T-helper 1 cell treated with Interleukin-12 subunit alpha and Interleukin-12 subunit beta and Interleukin-4 antibody, amounts not matched to agents 30 ng/mL and 1 ng/mL, for 36 hours (primary cell): Measurements from ENCODE around the gene PHF3. TPM values are rescaled to one million over a fixed set of nuclear protein-coding genes. Genes with fewer than 3 reads are reported as not detected.

Experiments
- intact Hi-C: fragments of 100-400 bp; cut with micrococcal nuclease; formaldehyde crosslinking; loops from one replicate; pipeline ENCODE4 v1.15.1; 2024
- total RNA-seq: library from RNA; stranded (reverse); gene quantifications from 2 replicates; pipeline ENCODE4 v1.2.3, GENCODE V29; 2022

PHF3 gene
- total RNA-seq, 1 donor from 2014 or later = 51.8 TPM

GRCh38 chr6:63644668-63645326 lies 9.2 kb downstream of the PHF3 start:
- intact Hi-C loops = no loop called here

- intact Hi-C loops = no loop called here
Observed at GRCh38 chr6:63649269-63649668, 13.7 kb downstream of the PHF3 start.

GRCh38 chr6:63649847-63650265 lies 14.3 kb downstream of the PHF3 start:
- intact Hi-C loops = loop anchor here (1.0 kb wide), 1 partner anchor 8 kb away; no protein-coding TSS in a partner anchor

- intact Hi-C loops = loop anchor here (2.0 kb wide), 1 partner anchor 16 kb away; no protein-coding TSS in a partner anchor
Observed at GRCh38 chr6:63652980-63653379, 17.4 kb downstream of the PHF3 start.

GRCh38 chr6:63660757-63661156 lies 25.2 kb downstream of the PHF3 start:
- intact Hi-C loops = loop anchor here (2.0 kb wide), 1 partner anchor 20 kb away; no protein-coding TSS in a partner anchor

- intact Hi-C loops = loop anchor here (2.0 kb wide), 1 partner anchor 19 kb away; no protein-coding TSS in a partner anchor
Observed at GRCh38 chr6:63661769-63662168, 26.2 kb downstream of the PHF3 start.

DNA sequence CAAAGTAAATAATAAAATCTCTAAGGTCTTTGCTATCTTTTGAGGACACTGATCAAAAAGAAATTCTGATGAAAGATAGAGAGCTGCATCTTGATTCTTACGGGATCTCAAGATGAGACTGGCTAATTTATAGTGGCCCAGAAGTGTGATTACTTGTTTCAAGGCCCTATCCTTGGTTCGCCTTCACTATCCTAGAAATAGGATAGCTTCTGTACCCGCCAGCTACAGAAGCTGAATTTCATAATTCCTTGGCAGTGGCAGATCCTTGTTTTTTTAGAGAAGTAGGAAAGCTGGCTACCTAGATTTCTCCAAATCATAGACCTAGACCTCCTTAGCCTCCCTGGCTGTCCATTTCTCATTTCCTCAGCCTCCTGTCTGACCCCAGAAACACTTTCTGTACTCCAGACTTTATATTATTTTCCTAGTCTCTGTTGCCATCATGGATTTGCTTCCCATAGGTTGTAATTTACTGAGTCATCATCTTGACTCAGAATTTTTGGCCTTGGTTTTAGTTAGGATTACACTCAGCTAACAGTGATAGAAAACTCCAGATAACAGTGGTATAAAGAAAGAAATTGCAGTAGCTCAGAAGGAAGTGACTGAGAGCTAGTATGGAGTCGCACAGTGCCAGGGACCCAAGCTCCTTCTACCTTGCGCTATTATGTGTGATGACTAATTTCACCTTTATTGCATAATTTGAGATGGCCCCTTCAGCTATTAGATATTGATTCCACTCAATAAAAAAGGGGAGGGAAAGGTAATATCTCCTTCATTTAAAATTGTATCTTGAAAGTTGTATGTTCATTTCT lies 27.7 kb downstream of the PHF3 start:
- intact Hi-C loops = no loop called here

GRCh38 chr6:63663956-63664281 lies 28.3 kb downstream of the PHF3 start:
- intact Hi-C loops = no loop called here

- intact Hi-C loops = no loop called here
Observed at GRCh38 chr6:63671098-63671754, 35.6 kb downstream of the PHF3 start.

GRCh38 chr6:63672582-63673129 lies 37.1 kb downstream of the PHF3 start:
- intact Hi-C loops = no loop called here

- intact Hi-C loops = no loop called here
Observed at GRCh38 chr6:63673692-63674091, 38.1 kb downstream of the PHF3 start.

GRCh38 chr6:63674635-63675034 lies 39.0 kb downstream of the PHF3 start:
- intact Hi-C loops = no loop called here

DNA sequence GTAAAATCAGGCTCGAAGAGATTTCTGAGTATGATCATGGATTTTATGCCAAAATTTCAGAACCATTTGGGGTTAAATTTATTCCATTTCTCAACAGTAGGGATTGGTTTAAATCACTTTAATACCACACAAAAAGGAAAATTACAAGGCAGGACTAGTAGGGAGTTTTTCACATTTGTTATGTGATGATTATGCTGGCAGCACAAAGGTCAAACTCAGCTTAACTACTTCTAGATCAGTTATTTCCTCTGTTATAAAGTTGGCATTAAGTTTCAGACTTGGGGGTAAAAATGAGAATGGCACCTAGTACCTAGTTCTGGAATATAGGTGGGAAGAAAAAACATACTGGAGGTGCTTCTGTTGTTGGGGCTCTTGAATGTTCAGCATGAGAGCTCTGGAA lies 39.5 kb downstream of the PHF3 start:
- intact Hi-C loops = no loop called here

GRCh38 chr6:63676412-63677114 lies 41.0 kb downstream of the PHF3 start:
- intact Hi-C loops = no loop called here

- intact Hi-C loops = no loop called here
Observed at GRCh38 chr6:63677282-63677681, 41.7 kb downstream of the PHF3 start.

DNA sequence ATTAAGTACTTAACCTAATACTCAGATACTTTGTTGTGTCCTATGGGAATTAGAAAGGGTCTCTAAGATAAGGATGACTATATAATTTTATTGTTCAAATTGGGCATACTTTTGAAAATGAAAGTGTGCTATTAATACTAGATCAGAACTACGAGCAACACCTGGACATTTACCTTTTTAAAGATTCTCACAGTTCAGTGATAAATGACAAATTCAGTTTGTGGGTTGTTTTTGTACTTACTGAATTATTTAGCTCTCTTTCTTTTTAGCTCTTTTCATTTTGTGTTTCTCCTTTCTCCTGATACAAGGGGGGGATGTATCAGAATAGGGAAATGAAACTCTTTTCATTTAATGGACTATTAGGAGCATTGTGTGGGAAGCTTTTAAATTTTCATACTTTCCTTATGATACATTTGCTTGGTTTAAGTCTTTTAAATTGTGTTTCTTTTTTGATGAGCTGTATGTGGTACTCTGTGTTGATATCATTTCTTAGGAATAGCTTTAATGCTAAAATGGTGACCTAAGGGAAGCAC lies 47.5 kb downstream of the PHF3 start:
- intact Hi-C loops = no loop called here

DNA sequence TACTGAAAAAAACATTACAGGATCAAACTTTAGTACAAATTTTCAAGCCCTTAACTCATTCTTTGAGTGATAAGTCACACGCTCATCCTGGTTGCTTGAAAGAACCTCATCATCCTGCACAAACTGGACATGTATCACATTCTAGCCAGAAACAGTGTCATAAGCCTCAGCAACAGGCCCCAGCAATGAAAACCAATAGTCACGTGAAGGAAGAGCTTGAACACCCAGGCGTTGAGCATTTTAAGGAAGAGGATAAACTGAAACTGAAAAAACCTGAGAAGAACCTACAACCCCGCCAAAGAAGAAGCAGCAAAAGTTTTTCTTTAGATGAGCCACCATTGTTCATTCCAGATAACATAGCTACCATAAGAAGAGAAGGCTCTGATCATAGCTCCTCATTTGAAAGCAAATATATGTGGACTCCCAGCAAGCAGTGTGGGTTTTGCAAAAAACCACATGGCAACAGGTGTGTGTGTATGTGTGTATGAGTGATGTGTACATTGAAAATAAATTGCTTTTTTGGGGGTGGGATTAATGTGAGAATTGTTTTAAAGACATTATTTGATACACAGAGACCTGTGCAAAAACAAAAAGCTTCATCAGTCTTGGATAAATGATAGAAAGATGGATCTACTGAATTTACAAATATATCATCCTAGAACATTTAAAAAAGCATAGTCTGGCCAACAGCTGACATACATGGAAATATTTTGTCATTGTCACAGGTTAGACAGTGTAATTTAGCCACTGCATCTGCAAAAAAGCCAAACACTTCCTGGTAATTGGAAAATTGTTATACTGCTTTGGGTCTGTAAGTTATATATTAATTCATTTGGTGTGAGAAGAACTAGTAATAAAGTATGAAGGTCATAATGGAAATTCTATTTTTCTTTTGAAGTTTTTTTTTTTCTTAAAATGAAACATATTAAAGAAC lies 50.1 kb downstream of the PHF3 start:
- intact Hi-C loops = no loop called here

GRCh38 chr6:63689421-63689820 lies 53.8 kb downstream of the PHF3 start:
- intact Hi-C loops = no loop called here

DNA sequence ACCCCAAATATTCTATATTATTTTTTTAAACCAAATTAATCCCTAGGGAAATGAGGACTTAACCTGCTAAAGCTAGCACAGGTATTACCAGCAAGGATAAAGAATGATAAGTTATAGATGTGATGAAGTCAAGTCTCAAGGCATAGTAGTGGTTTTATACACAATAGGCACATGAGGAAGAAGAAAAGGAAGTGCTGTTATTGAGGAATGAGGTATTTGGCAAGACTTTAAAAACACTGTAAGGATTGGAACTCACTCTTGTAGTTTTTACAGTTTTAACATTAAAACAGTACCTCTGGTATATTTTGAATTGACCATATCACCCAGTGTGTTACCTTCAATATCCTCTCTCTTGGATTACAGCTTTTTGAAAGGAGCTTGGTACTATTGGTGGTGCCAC lies 54.6 kb downstream of the PHF3 start:
- intact Hi-C loops = no loop called here

DNA sequence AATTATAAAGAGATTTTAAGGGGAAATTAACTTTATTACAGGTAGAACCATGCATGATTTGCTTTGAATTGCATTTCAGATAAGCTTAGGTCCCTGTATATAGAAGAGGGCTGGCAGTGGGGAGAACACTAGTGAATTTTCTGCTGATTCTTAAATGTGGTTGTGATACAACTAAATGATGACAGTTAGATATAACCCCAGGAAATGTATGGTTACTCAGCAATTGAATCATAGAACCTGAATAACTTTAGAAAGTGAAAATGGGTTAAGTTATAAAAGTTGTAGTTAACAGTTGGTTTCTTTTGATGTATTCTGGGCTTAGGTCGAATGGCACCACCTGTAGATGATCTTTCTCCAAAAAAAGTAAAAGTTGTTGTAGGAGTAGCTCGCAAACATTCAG lies 70.1 kb downstream of the PHF3 start:
- intact Hi-C loops = loop anchor here (2.0 to 5.0 kb wide), 2 partner anchors 107 to 128 kb away; no protein-coding TSS in a partner anchor
